ENCODE measurements around the gene CCDC192. TPM values are rescaled to one million over a fixed set of nuclear protein-coding genes. Genes with fewer than 3 reads are reported as not detected.

Gene CCDC192
- total RNA-seq, 2 donors from 2014 or later = not detected

GRCh38 chr5:127920936-127921335 lies 217.7 kb downstream of the CCDC192 start:
- ATAC-seq (ENCODE audit: insufficient number of reproducible peaks, low FRiP score, low read depth) (no peak), DNase-seq (ENCODE audit: low spot score) (no peak)
- H3K27ac ChIP-seq = no peak overlapping the region
- H3K27me3 ChIP-seq (replicated peaks; ENCODE audit: insufficient read depth) = no peaks in the 10 kb centered on the region
- TF ChIP-seq CTCF (IDR thresholded peaks at IDR 0.05) = no peak
- no peaks in the 10 kb centered on the region for H3K4me1 ChIP-seq (ENCODE audit: control insufficient read depth in 1 of 2, low read depth in 2 of 2)
- no peak overlapping the region for H3K4me3 ChIP-seq
- no peaks in the 10 kb centered on the region for H3K9me3 ChIP-seq
- H3K36me3 ChIP-seq = no peaks in the 10 kb centered on the region

GRCh38 chr5:127922603-127923002 lies 219.4 kb downstream of the CCDC192 start:
- no peaks in the 10 kb centered on the region for H3K9me3 ChIP-seq
- no peaks in the 10 kb centered on the region for H3K36me3 ChIP-seq
- ATAC-seq (ENCODE audit: insufficient number of reproducible peaks, low FRiP score, low read depth) (no peak), DNase-seq (ENCODE audit: low spot score) (no peak)
- H3K27me3 ChIP-seq (replicated peaks; ENCODE audit: insufficient read depth) = no peaks in the 10 kb centered on the region
- H3K4me3 ChIP-seq = no peak overlapping the region
- no peak for TF ChIP-seq CTCF (IDR thresholded peaks at IDR 0.05)
- H3K4me1 ChIP-seq (ENCODE audit: control insufficient read depth in 1 of 2, low read depth in 2 of 2) = no peaks in the 10 kb centered on the region
- no peak overlapping the region for H3K27ac ChIP-seq

GRCh38 chr5:127923804-127924570 lies 220.8 kb downstream of the CCDC192 start:
- Histone ChIP-seq H3K4me3 (no peak overlapping the region), H3K36me3 (no peaks in the 10 kb centered on the region), H3K4me1 (ENCODE audit: control insufficient read depth in 1 of 2, low read depth in 2 of 2) (no peaks in the 10 kb centered on the region), H3K9me3 (no peaks in the 10 kb centered on the region), H3K27ac (no peak overlapping the region), H3K27me3 (replicated peaks; ENCODE audit: insufficient read depth) (no peaks in the 10 kb centered on the region)
- no peak for ATAC-seq (ENCODE audit: insufficient number of reproducible peaks, low FRiP score, low read depth)
- no peak for TF ChIP-seq CTCF (IDR thresholded peaks at IDR 0.05)
- no peak for DNase-seq (ENCODE audit: low spot score)

GRCh38 chr5:127924606-127925005 lies 221.4 kb downstream of the CCDC192 start:
- ATAC-seq (ENCODE audit: insufficient number of reproducible peaks, low FRiP score, low read depth) (no peak), DNase-seq (ENCODE audit: low spot score) (no peak)
- Histone ChIP-seq H3K27me3 (replicated peaks; ENCODE audit: insufficient read depth) (no peaks in the 10 kb centered on the region), H3K4me1 (ENCODE audit: control insufficient read depth in 1 of 2, low read depth in 2 of 2) (no peaks in the 10 kb centered on the region), H3K9me3 (no peaks in the 10 kb centered on the region), H3K27ac (no peak overlapping the region), H3K4me3 (no peak overlapping the region), H3K36me3 (no peaks in the 10 kb centered on the region)
- no peak for TF ChIP-seq CTCF (IDR thresholded peaks at IDR 0.05)

DNA sequence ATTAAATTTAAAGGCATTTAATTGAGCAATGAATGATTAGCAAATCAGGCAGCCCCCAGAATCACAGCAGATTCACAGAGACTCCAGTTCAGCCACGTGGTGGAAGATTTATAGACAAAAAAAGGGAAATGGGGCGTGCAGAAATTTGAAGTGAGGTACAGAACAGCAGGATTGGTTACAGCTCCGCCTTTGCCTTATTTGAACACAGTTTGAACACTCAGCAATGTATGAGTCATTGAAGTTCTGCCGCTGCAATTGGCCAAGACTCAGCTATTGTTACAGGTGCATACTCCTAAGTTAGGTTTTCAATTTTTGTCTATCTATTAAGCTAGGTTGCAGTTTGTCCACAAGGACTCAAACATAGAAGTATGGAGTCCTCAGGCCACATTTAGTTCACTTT lies 222.7 kb downstream of the CCDC192 start:
- DNase-seq (ENCODE audit: low spot score) = no peak
- H3K36me3 ChIP-seq = no peaks in the 10 kb centered on the region

More for the DNA sequence above, 222.7 kb downstream of the CCDC192 start:
- Histone ChIP-seq H3K27ac (no peak overlapping the region), H3K4me1 (ENCODE audit: control insufficient read depth in 1 of 2, low read depth in 2 of 2) (no peaks in the 10 kb centered on the region), H3K27me3 (replicated peaks; ENCODE audit: insufficient read depth) (no peaks in the 10 kb centered on the region), H3K4me3 (no peak overlapping the region), H3K9me3 (no peaks in the 10 kb centered on the region)
- TF ChIP-seq CTCF (IDR thresholded peaks at IDR 0.05) = no peak
- no peak for ATAC-seq (ENCODE audit: insufficient number of reproducible peaks, low FRiP score, low read depth)
